AG10803 (cell line): Measurements from ENCODE around the gene CDRT15L2.
"Not testable (repeated sequence)": the region's sequence is repeated elsewhere in the genome, so short reads cannot be mapped to it uniquely, and the experiment has no call there.

Experiments
- DNase-seq: peaks from one replicate; pipeline ENCODE4 v3.0.0; 2010; ENCODE audit warnings: low read depth
- H3K4me3 ChIP-seq: 2 replicates; pipeline ENCODE4 v1.5.1; 2011; ENCODE audit warnings: mild to moderate bottlenecking, low read length, control low read depth
- CTCF ChIP-seq: conservative IDR thresholded peaks from 2 replicates; pipeline ENCODE4 v1.5.1; 2011; ENCODE audit warnings: mild to moderate bottlenecking, low read length, control low read depth, inconsistent platforms

CDRT15L2 gene

GRCh38 chr17:20562587-20562986 lies 16.9 kb upstream of the CDRT15L2 start:
- no peak for TF ChIP-seq CTCF
- H3K4me3 ChIP-seq, result no peak overlapping the region
- no peak for DNase-seq

GRCh38 chr17:20565245-20565644 lies 14.3 kb upstream of the CDRT15L2 start:
- H3K4me3 ChIP-seq, DNase-seq: not testable (repeated sequence)

- no peak for TF ChIP-seq CTCF
- DNase-seq, result no peak
- no peak overlapping the region for H3K4me3 ChIP-seq
These were observed 13.8 kb upstream of the CDRT15L2 start for GRCh38 chr17:20565711-20566110.

- not testable (repeated sequence) for DNase-seq, H3K4me3 ChIP-seq
These were observed 12.8 kb upstream of the CDRT15L2 start for GRCh38 chr17:20566736-20567135.

- DNase-seq, result not testable (repeated sequence)
These were observed 12.1 kb upstream of the CDRT15L2 start for GRCh38 chr17:20567421-20567820.

GRCh38 chr17:20568604-20569003 lies 10.9 kb upstream of the CDRT15L2 start:
- not testable (repeated sequence) for H3K4me3 ChIP-seq, DNase-seq

More at GRCh38 chr17:20567421-20567820, 12.1 kb upstream of the CDRT15L2 start:
- H3K4me3 ChIP-seq, result not testable (repeated sequence)

GRCh38 chr17:20571653-20572052 lies 7.9 kb upstream of the CDRT15L2 start:
- not testable (repeated sequence) for DNase-seq, H3K4me3 ChIP-seq

- H3K4me3 ChIP-seq, DNase-seq: not testable (repeated sequence)
These were observed 6.3 kb upstream of the CDRT15L2 start for GRCh38 chr17:20573216-20573615.

- DNase-seq, result peak; percentile 13
- not testable (repeated sequence) for H3K4me3 ChIP-seq
These were observed 4.5 kb upstream of the CDRT15L2 start for GRCh38 chr17:20575071-20575470.

GRCh38 chr17:20583891-20584577 lies 4.5 kb downstream of the CDRT15L2 start:
- DNase-seq, H3K4me3 ChIP-seq: not testable (repeated sequence)

- not testable (repeated sequence) for H3K4me3 ChIP-seq
- peak; percentile 25 for DNase-seq
These were observed 9.4 kb downstream of the CDRT15L2 start for GRCh38 chr17:20588744-20589453.

GRCh38 chr17:20589454-20589810 lies 9.9 kb downstream of the CDRT15L2 start:
- H3K4me3 ChIP-seq, DNase-seq: not testable (repeated sequence)

GRCh38 chr17:20591040-20591439 lies 11.5 kb downstream of the CDRT15L2 start:
- H3K4me3 ChIP-seq, DNase-seq: not testable (repeated sequence)

GRCh38 chr17:20605568-20605967 lies 26.0 kb downstream of the CDRT15L2 start:
- H3K4me3 ChIP-seq, DNase-seq: not testable (repeated sequence)

GRCh38 chr17:20609490-20609889 lies 30.0 kb downstream of the CDRT15L2 start:
- not testable (repeated sequence) for DNase-seq, H3K4me3 ChIP-seq
